ENCODE results near the gene HECTD1.
"Not testable (repeated sequence)": the region's sequence is repeated elsewhere in the genome, so short reads cannot be mapped to it uniquely, and the experiment has no call there.

HECTD1 gene

GRCh38 chr14:31138301-31138700 is 69.3 kb downstream of the HECTD1 start:
- DNase-seq = no peak

GRCh38 chr14:31137214-31137889 is 70.2 kb downstream of the HECTD1 start:
- no peak for DNase-seq

GRCh38 chr14:31133133-31133532 is 74.5 kb downstream of the HECTD1 start:
- no peak for DNase-seq

- DNase-seq = no peak
These were observed 78.7 kb downstream of the HECTD1 start for GRCh38 chr14:31128601-31129526.

- no peak for DNase-seq
These were observed 79.9 kb downstream of the HECTD1 start for GRCh38 chr14:31127690-31128089.

GRCh38 chr14:31126680-31127079 is 80.9 kb downstream of the HECTD1 start:
- DNase-seq = no peak

GRCh38 chr14:31125231-31125630 is 82.4 kb downstream of the HECTD1 start:
- DNase-seq = no peak

GRCh38 chr14:31124197-31124596 is 83.4 kb downstream of the HECTD1 start:
- DNase-seq = no peak

GRCh38 chr14:31122921-31123320 is 84.7 kb downstream of the HECTD1 start:
- no peak for DNase-seq

- no peak for DNase-seq
These were observed 85.4 kb downstream of the HECTD1 start for GRCh38 chr14:31122098-31122611.

GRCh38 chr14:31118892-31119291 is 88.7 kb downstream of the HECTD1 start:
- DNase-seq = no peak

GRCh38 chr14:31113794-31114193 is 93.8 kb downstream of the HECTD1 start:
- no peak for DNase-seq

GRCh38 chr14:31110872-31111271 is 96.7 kb downstream of the HECTD1 start:
- no peak for DNase-seq

GRCh38 chr14:31109257-31109656 is 98.3 kb downstream of the HECTD1 start:
- no peak for DNase-seq

GRCh38 chr14:31106768-31107167 is 100.8 kb downstream of the HECTD1 start:
- no peak for DNase-seq

GRCh38 chr14:31097081-31097480 is 110.5 kb downstream of the HECTD1 start:
- no peak for DNase-seq

GRCh38 chr14:31096255-31096654 is 111.3 kb downstream of the HECTD1 start:
- no peak for DNase-seq

- not testable (repeated sequence) for DNase-seq
These were observed 111.8 kb downstream of the HECTD1 start for GRCh38 chr14:31095817-31096216.

GRCh38 chr14:31093884-31094839 is 113.4 kb downstream of the HECTD1 start:
- not testable (repeated sequence) for DNase-seq

GRCh38 chr14:31092160-31092708 is 115.4 kb downstream of the HECTD1 start:
- DNase-seq = no peak

- no peak for DNase-seq
These were observed 116.5 kb downstream of the HECTD1 start for GRCh38 chr14:31090883-31091764.

All from effector CD8-positive, alpha-beta T cell (primary cell).